ENCODE results near the gene CCHCR1. TPM values are rescaled to one million over a fixed set of nuclear protein-coding genes. Genes with fewer than 3 reads are reported as not detected.

CCHCR1 gene
- total and polyA plus RNA-seq, 9 of the 15 experiments (the other 6 are each of a cell fraction or from before 2014, with no cell fraction given), result 1.2 to 47.3 (median 32.0) TPM

DNA sequence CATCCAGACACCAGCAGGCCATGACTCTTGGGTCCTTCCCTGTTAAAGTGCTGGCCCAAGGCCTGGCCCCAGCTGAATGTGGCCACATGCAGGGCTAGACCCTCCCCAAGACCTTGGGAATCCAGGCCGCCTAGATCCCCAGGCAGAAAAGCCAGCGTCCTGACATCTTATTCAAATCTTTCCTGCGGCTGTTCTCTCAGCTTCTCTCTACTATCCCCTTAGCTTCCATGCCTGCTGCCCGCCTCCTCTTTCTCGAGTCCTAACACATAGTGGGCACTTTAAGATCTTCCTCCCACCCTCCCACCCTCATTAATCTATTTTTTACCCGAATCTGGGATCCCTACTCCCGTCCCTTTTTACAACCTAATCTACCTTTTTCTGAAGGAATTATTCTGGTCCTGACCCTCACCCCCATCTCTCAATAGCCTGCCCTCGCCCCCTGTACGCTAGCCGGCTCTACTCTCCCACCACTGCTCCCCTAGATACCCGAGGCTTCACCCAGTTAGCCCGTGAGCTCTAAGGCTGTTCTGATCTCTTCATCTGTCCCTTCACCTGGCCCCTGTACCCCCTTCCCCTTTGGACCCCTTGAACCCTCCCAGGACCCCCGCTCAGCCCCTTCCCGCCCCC is at the start of gene CCHCR1 (continued):
- TF ChIP-seq NKRF (IDR thresholded peaks at IDR 0.05; ENCODE audit: borderline replicate concordance) (peak; percentile 61; the same call in 1 of the 2 replicates), TAF7 (tag; IDR thresholded peaks at IDR 0.05) (peak; percentile 84), CBFB (CRISPR knock-in tag; IDR thresholded peaks at IDR 0.05) (no peak), NONO (IDR thresholded peaks at IDR 0.05; ENCODE audit: low read depth in 2 of 2, low read length in 1 of 2) (no peak), HDAC8 (tag; IDR thresholded peaks at IDR 0.05) (no peak), MTA1 (IDR thresholded peaks at IDR 0.05; ENCODE audit: borderline replicate concordance) (no peak), TCF3 (CRISPR knock-in tag; IDR thresholded peaks at IDR 0.05) (no peak), SMARCE1 (IDR thresholded peaks at IDR 0.05) (peak; percentile 32), ELF4 (CRISPR knock-in tag; IDR thresholded peaks at IDR 0.05) (peak; percentile 69; the same call in 1 of the 2 replicates), CCAR2 (IDR thresholded peaks at IDR 0.05; ENCODE audit: low read depth, low read length) (no peak), ZBTB17 (CRISPR knock-in tag; IDR thresholded peaks at IDR 0.05) (no peak), MLLT1 (IDR thresholded peaks at IDR 0.05) (peak in 1 of 2 experiments; percentile 40; a peak in 2 of 4 replicates), CBX8 (IDR thresholded peaks at IDR 0.05; ENCODE audit: borderline replicate concordance, extremely low read depth, low read depth, low read length, poor library complexity, severe bottlenecking) (no peak), NR3C1 (CRISPR knock-in tag; IDR thresholded peaks at IDR 0.05) (no peak), ZNF217 (CRISPR knock-in tag; IDR thresholded peaks at IDR 0.05) (no peak)
- TF ChIP-seq, protein P1, sequence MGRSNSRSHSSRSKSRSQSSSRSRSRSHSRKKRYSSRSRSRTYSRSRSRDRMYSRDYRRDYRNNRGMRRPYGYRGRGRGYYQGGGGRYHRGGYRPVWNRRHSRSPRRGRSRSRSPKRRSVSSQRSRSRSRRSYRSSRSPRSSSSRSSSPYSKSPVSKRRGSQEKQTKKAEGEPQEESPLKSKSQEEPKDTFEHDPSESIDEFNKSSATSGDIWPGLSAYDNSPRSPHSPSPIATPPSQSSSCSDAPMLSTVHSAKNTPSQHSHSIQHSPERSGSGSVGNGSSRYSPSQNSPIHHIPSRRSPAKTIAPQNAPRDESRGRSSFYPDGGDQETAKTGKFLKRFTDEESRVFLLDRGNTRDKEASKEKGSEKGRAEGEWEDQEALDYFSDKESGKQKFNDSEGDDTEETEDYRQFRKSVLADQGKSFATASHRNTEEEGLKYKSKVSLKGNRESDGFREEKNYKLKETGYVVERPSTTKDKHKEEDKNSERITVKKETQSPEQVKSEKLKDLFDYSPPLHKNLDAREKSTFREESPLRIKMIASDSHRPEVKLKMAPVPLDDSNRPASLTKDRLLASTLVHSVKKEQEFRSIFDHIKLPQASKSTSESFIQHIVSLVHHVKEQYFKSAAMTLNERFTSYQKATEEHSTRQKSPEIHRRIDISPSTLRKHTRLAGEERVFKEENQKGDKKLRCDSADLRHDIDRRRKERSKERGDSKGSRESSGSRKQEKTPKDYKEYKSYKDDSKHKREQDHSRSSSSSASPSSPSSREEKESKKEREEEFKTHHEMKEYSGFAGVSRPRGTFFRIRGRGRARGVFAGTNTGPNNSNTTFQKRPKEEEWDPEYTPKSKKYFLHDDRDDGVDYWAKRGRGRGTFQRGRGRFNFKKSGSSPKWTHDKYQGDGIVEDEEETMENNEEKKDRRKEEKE (IDR thresholded peaks at IDR 0.05; ENCODE audit: borderline replicate concordance in 1 of 2, control insufficient read depth in 1 of 2, low read depth in 2 of 2, low read length in 1 of 2), result no peak
- TF ChIP-seq, protein P2, sequence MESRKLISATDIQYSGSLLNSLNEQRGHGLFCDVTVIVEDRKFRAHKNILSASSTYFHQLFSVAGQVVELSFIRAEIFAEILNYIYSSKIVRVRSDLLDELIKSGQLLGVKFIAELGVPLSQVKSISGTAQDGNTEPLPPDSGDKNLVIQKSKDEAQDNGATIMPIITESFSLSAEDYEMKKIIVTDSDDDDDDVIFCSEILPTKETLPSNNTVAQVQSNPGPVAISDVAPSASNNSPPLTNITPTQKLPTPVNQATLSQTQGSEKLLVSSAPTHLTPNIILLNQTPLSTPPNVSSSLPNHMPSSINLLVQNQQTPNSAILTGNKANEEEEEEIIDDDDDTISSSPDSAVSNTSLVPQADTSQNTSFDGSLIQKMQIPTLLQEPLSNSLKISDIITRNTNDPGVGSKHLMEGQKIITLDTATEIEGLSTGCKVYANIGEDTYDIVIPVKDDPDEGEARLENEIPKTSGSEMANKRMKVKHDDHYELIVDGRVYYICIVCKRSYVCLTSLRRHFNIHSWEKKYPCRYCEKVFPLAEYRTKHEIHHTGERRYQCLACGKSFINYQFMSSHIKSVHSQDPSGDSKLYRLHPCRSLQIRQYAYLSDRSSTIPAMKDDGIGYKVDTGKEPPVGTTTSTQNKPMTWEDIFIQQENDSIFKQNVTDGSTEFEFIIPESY (CRISPR knock-in tag; IDR thresholded peaks at IDR 0.05), result no peak
